GM12878 (cell line): Measurements from ENCODE around the gene RPL27.

Experiments used
- CBX3 ChIP-seq: fragments of 200-600 bp; sonication (generic); IDR thresholded peaks from 2 replicates; pipeline ENCODE4 v1.6.1; 2016; ENCODE audit warnings: low read depth, borderline replicate concordance
- EP300 ChIP-seq, 2 experiments: fragments of 150-350 bp in 1 of 2; IDR thresholded peaks; 2 replicates each; pipeline ENCODE4 v1.6.1; 2011 to 2012; ENCODE audit warnings: low read depth in 2 of 2, low read length in 2 of 2, borderline replicate concordance in 1 of 2, improper control_type of control experiment in 1 of 2, inconsistent platforms in 1 of 2; ENCODE audit not compliant: control insufficient read depth in 1 of 2
- EZH2 ChIP-seq: IDR thresholded peaks from 2 replicates; pipeline ENCODE4 v1.6.1; 2012; ENCODE audit warnings: low read depth, mild to moderate bottlenecking, control low read depth, inconsistent platforms, low read length, borderline replicate concordance; ENCODE audit not compliant: control insufficient read depth
- POLR2A ChIP-seq: IDR thresholded peaks from 2 replicates; pipeline ENCODE4 v1.6.1; 2011; ENCODE audit warnings: low read depth, mild to moderate bottlenecking, low read length
- RAD21 ChIP-seq: IDR thresholded peaks from 2 replicates; pipeline ENCODE4 v1.6.1; 2011; ENCODE audit warnings: mild to moderate bottlenecking, low read depth, low read length, moderate library complexity; ENCODE audit not compliant: insufficient read depth
- SREBF2 ChIP-seq: IDR thresholded peaks from 2 replicates; pipeline ENCODE4 v1.6.1; 2012; ENCODE audit warnings: mild to moderate bottlenecking, low read length
- TARDBP ChIP-seq: IDR thresholded peaks from 2 replicates; pipeline ENCODE4 v1.6.1; 2016; ENCODE audit warnings: borderline replicate concordance
- TF ChIP-seq, protein P1 (sequence below), 3 experiments: IDR thresholded peaks in 2 of 3; conservative IDR thresholded peaks in 1 of 3; 2 replicates each; pipeline ENCODE4 v1.5.1; 2011; ENCODE audit warnings: low read depth in 3 of 3, low read length in 3 of 3, mild to moderate bottlenecking in 3 of 3, control low read depth in 2 of 3, moderate library complexity in 2 of 3, inconsistent platforms in 1 of 3, mixed read lengths in 1 of 3; ENCODE audit not compliant: control insufficient read depth in 2 of 3, insufficient read depth in 1 of 3; ENCODE audit errors: extremely low read depth in 1 of 3

GRCh38 chr17:43019418-43019817 is 21.2 kb downstream of the RPL27 start:
- TF ChIP-seq, protein P1, sequence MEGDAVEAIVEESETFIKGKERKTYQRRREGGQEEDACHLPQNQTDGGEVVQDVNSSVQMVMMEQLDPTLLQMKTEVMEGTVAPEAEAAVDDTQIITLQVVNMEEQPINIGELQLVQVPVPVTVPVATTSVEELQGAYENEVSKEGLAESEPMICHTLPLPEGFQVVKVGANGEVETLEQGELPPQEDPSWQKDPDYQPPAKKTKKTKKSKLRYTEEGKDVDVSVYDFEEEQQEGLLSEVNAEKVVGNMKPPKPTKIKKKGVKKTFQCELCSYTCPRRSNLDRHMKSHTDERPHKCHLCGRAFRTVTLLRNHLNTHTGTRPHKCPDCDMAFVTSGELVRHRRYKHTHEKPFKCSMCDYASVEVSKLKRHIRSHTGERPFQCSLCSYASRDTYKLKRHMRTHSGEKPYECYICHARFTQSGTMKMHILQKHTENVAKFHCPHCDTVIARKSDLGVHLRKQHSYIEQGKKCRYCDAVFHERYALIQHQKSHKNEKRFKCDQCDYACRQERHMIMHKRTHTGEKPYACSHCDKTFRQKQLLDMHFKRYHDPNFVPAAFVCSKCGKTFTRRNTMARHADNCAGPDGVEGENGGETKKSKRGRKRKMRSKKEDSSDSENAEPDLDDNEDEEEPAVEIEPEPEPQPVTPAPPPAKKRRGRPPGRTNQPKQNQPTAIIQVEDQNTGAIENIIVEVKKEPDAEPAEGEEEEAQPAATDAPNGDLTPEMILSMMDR (IDR thresholded peaks at IDR 0.05 in 2 of 3, conservative IDR thresholded peaks at IDR 0.05 in 1 of 3; ENCODE audit: control insufficient read depth in 2 of 3, extremely low read depth in 1 of 3, insufficient read depth in 1 of 3, low read depth in 3 of 3, low read length in 3 of 3): no peak
- TF ChIP-seq RAD21: no peak
- TF ChIP-seq CBX3: no peak
- no peak for TF ChIP-seq EZH2
- no peak for TF ChIP-seq POLR2A
- TF ChIP-seq EP300 (IDR thresholded peaks at IDR 0.05; ENCODE audit: borderline replicate concordance in 1 of 2, control insufficient read depth in 1 of 2, low read depth in 2 of 2, low read length in 2 of 2): no peak
- no peak for TF ChIP-seq TARDBP
- no peak for TF ChIP-seq SREBF2
